HCT116 (cell line): ENCODE results near the gene PCSK2. TPM values are rescaled to one million over a fixed set of nuclear protein-coding genes. Genes with fewer than 3 reads are reported as not detected.

ENCODE experiments used
- ATAC-seq: fragments of 200-7000 bp; cut with Tn5 transposase; 2 replicates; pipeline ENCODE4 v1.9.1; 2020; ENCODE audit warnings: mild to moderate bottlenecking, moderate library complexity
- BruUV-seq: library from RNA; stranded (reverse); fragments of 400-500 nt; replicated peaks from 2 replicates; lab custom pipeline; 2021; lab: Mats Ljungman, UMichigan
- CTCF ChIA-PET: fragments of 300-600 bp; sonication (Branson Sonifier 250); formaldehyde crosslinking; loops from one replicate; lab custom pipeline; 2021; ENCODE audit warnings: antibody characterized with exemption; lab: Charles Lee
- POLR2A ChIA-PET: fragments of 300-600, 350-600 bp; sonication (Branson Sonifier 250); formaldehyde crosslinking; loops from one replicate; lab custom pipeline; 2021; ENCODE audit warnings: antibody characterized with exemption; lab: Charles Lee
- RAD21 ChIA-PET, 2 experiments: fragments of 300-600 bp; sonication (Branson Sonifier 250); formaldehyde crosslinking; loops; one replicate each; lab custom pipeline; 2023; ENCODE audit warnings: low total read pairs in 2 of 2; ENCODE audit not compliant: uncharacterized antibody in 2 of 2, unreplicated experiment in 2 of 2, low non-redundant PET in 1 of 2; lab: Charles Lee
- DNase-seq: peaks from one replicate; pipeline ENCODE4 v3.0.0-alpha.2; 2010; ENCODE audit warnings: low read depth, low spot score
- H2AFZ ChIP-seq: fragments of 200-600 bp; shearing (Covaris generic), sonication (generic); 2 replicates; pipeline ENCODE4 v1.6.1; 2017; ENCODE audit warnings: low read depth, mixed run types, mixed read lengths, antibody characterized with exemption, low read length; ENCODE audit not compliant: poor library complexity, severe bottlenecking
- H3K27ac ChIP-seq: 2 replicates; pipeline ENCODE4 v1.5.1; 2012; ENCODE audit warnings: low read depth, low read length
- H3K27me3 ChIP-seq: fragments of 200-600 bp; sonication (generic); 2 replicates; pipeline ENCODE4 v1.6.1; 2016; ENCODE audit warnings: mixed run types, low read length, mixed read lengths; ENCODE audit not compliant: insufficient read depth
- H3K36me3 ChIP-seq, 2 experiments: fragments of 200-500 bp in 1 of 2; fragments of 200-600 bp in 1 of 2; sonication (Bioruptor generic) in 1 of 2; sonication (generic) in 1 of 2; 2 replicates each; pipeline versions ENCODE4 v1.5.1 to v1.6.1; 2014 to 2016; ENCODE audit warnings: low read length in 2 of 2, inconsistent platforms in 1 of 2, mixed read lengths in 1 of 2, mixed run types in 1 of 2; ENCODE audit not compliant: insufficient read depth in 2 of 2, control insufficient read depth in 1 of 2
- H3K4me1 ChIP-seq, 2 experiments: fragments of 200-600 bp in 1 of 2; sonication (generic) in 1 of 2; 2 replicates each; pipeline versions ENCODE4 v1.5.1 to v1.6.1; 2012 to 2017; ENCODE audit warnings: low read length in 2 of 2, inconsistent platforms in 1 of 2, mild to moderate bottlenecking in 1 of 2, mixed read lengths in 1 of 2, mixed run types in 1 of 2, moderate library complexity in 1 of 2; ENCODE audit not compliant: insufficient read depth in 2 of 2, control insufficient read depth in 1 of 2
- H3K4me2 ChIP-seq: fragments of 200-600 bp; sonication (generic); 2 replicates; pipeline ENCODE4 v1.6.1; 2017; ENCODE audit warnings: mixed run types, low read length, mixed read lengths
- H3K4me3 ChIP-seq, 2 experiments: fragments of 200-600 bp in 1 of 2; sonication (generic) in 1 of 2; replicated peaks in 1 of 2; 2 replicates each; pipeline ENCODE4 v1.5.1; 2011 to 2016; ENCODE audit warnings: low read length in 2 of 2, control low read depth in 1 of 2, low read depth in 1 of 2, mild to moderate bottlenecking in 1 of 2, mixed read lengths in 1 of 2, mixed run types in 1 of 2
- H3K79me2 ChIP-seq: fragments of 200-600 bp; sonication (generic); 2 replicates; pipeline ENCODE4 v1.6.1; 2017; ENCODE audit warnings: mild to moderate bottlenecking, mixed run types, low read length, moderate library complexity, mixed read lengths; ENCODE audit not compliant: insufficient read depth
- H3K9ac ChIP-seq: fragments of 200-600 bp; sonication (generic); 2 replicates; pipeline ENCODE4 v1.6.1; 2016; ENCODE audit warnings: low read length, mixed read lengths
- H3K9me2 ChIP-seq: fragments of 200-600 bp; sonication (generic), shearing (Covaris generic); 2 replicates; pipeline ENCODE4 v1.6.1; 2017; ENCODE audit warnings: mixed run types, mild to moderate bottlenecking, moderate library complexity; ENCODE audit not compliant: insufficient read depth
- H3K9me3 ChIP-seq, 2 experiments: fragments of 200-500 bp in 1 of 2; fragments of 200-600 bp in 1 of 2; sonication (Bioruptor generic) in 1 of 2; sonication (generic) in 1 of 2; 2 replicates each; pipeline ENCODE4 v1.6.1; 2014 to 2017; ENCODE audit warnings: low read length in 2 of 2, mixed read lengths in 2 of 2, inconsistent platforms in 1 of 2, low read depth in 1 of 2, mild to moderate bottlenecking in 1 of 2, mixed run types in 1 of 2, moderate library complexity in 1 of 2; ENCODE audit not compliant: control insufficient read depth in 1 of 2, insufficient read depth in 1 of 2
- H4K20me1 ChIP-seq: fragments of 200-600 bp; sonication (generic), shearing (Covaris generic); 2 replicates; pipeline ENCODE4 v1.6.1; 2017; ENCODE audit warnings: mixed run types, mild to moderate bottlenecking, moderate library complexity; ENCODE audit not compliant: insufficient read depth
- CBX3 ChIP-seq: IDR thresholded peaks from 2 replicates; pipeline ENCODE4 v1.6.1; 2012; ENCODE audit warnings: low read depth
- CEBPB ChIP-seq: IDR thresholded peaks from 2 replicates; pipeline ENCODE4 v1.6.1; 2012; ENCODE audit warnings: low read depth
- EGR1 ChIP-seq: IDR thresholded peaks from 2 replicates; pipeline ENCODE4 v1.6.1; 2012; ENCODE audit warnings: low read depth
- EZH2phosphoT487 ChIP-seq: fragments of 200-600 bp; IDR thresholded peaks from 2 replicates; pipeline ENCODE4 v1.6.1; 2018; ENCODE audit warnings: antibody characterized with exemption, borderline replicate concordance
- FOSL1 ChIP-seq: IDR thresholded peaks from 2 replicates; pipeline ENCODE4 v1.6.1; 2012; ENCODE audit warnings: low read depth
- POLR2AphosphoS5 ChIP-seq: IDR thresholded peaks from 2 replicates; pipeline ENCODE4 v1.6.1; 2011; ENCODE audit warnings: mild to moderate bottlenecking, low read depth, low read length, moderate library complexity
- RAD21 ChIP-seq: IDR thresholded peaks from 2 replicates; pipeline ENCODE4 v1.6.1; 2012; ENCODE audit warnings: low read depth, mild to moderate bottlenecking
- SIN3A ChIP-seq: IDR thresholded peaks from 2 replicates; pipeline ENCODE4 v1.6.1; 2012; ENCODE audit warnings: low read depth
- SP1 ChIP-seq: IDR thresholded peaks from 2 replicates; pipeline ENCODE4 v1.6.1; 2012; ENCODE audit warnings: low read depth
- SRF ChIP-seq: IDR thresholded peaks from 2 replicates; pipeline ENCODE4 v1.6.1; 2012; ENCODE audit warnings: low read depth
- TCF7L2 ChIP-seq: IDR thresholded peaks from 2 replicates; pipeline ENCODE4 v1.7.0; 2011; ENCODE audit warnings: borderline replicate concordance, inconsistent platforms; ENCODE audit not compliant: insufficient read depth, insufficient read length; ENCODE audit errors: extremely low read depth
- YY1 ChIP-seq: IDR thresholded peaks from 2 replicates; pipeline ENCODE4 v1.6.1; 2011; ENCODE audit warnings: low read length, low read depth, moderate library complexity, mild to moderate bottlenecking; ENCODE audit not compliant: insufficient replicate concordance; ENCODE audit errors: extremely low read depth
- ZNF274 ChIP-seq: fragments of 200-500 bp; sonication (Bioruptor generic); IDR thresholded peaks from 2 replicates; pipeline ENCODE4 v1.6.1; 2014; ENCODE audit warnings: mild to moderate bottlenecking, low read depth, low read length, inconsistent platforms
- intact Hi-C: fragments of 100-400 bp; cut with micrococcal nuclease; formaldehyde crosslinking; loops from 2 replicates; pipeline ENCODE4 v1.10.0; 2022
- total RNA-seq: library from RNA; stranded (reverse); gene quantifications from one replicate; pipeline ENCODE4 v1.2.1, GENCODE V29; 2021; ENCODE audit not compliant: unreplicated experiment
- TF ChIP-seq, protein P1 (sequence below): IDR thresholded peaks from 2 replicates; pipeline ENCODE4 v1.6.1; 2011; ENCODE audit warnings: mild to moderate bottlenecking, low read length, moderate library complexity; ENCODE audit not compliant: insufficient replicate concordance; ENCODE audit errors: extremely low read depth
- TF ChIP-seq, protein P2 (sequence below): IDR thresholded peaks from 2 replicates; pipeline ENCODE4 v1.6.1; 2012

Gene PCSK2
- total RNA-seq, 1 experiment from 2014 or later, result not detected

DNA sequence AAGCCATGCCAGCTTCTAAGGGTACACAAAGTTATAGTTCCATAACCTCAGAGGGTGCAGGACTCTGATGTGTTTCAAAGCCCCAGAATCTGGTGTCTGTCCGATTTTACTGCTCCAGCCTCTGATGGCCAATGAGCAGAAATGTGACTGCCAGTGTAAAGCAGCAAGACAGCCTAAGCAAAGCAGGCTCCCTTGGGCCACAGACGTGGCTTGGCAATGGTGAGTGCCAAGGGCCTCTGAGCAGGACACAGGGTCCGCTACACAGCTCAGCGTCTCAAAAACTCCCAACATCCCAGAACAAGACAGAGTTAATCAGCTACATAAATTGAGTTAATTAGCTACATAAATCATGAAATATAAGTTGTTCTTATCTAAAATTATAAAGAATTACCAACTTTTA, 69.2 kb downstream of the PCSK2 start:
- intact Hi-C loops, result no loop called here
- no peaks in the 10 kb centered on the region for H4K20me1 ChIP-seq
- no peak overlapping the region for H3K27ac ChIP-seq
- no peak overlapping the region for H3K4me3 ChIP-seq
- H3K9me2 ChIP-seq, result no peaks in the 10 kb centered on the region
- H3K79me2 ChIP-seq, result no peaks in the 10 kb centered on the region
- no peaks in the 10 kb centered on the region for H3K36me3 ChIP-seq
- 0 out of 4 replicates have a peak, but pooled peaks cover 0 to 3% of the 10 kb centered on the region in 2 experiments for H3K4me1 ChIP-seq
- no peak for ATAC-seq
- no peak overlapping the region for H3K9ac ChIP-seq
- DNase-seq, result no peak
- peaks cover 9% of the 10 kb centered on the region; the same call in 1 of the 2 replicates for H3K27me3 ChIP-seq
- no peak overlapping the region for H2AFZ ChIP-seq
- RAD21 ChIA-PET, result no interaction called here
- BruUV-seq, result no TSS peak
- TF ChIP-seq FOSL1 (no peak), YY1 (no peak), ZNF274 (no peak), SP1 (no peak), EGR1 (no peak), EZH2phosphoT487 (no peak), SIN3A (no peak), POLR2AphosphoS5 (no peak)
- CTCF ChIA-PET, result no interaction called here
- POLR2A ChIA-PET, result interaction anchor here (0.6 kb wide), 1 partner anchor 361 kb away, joined by 4 read pairs; no protein-coding TSS in a partner anchor
- H3K9me3 ChIP-seq, result no peaks in the 10 kb centered on the region
- H3K4me2 ChIP-seq, result no peak overlapping the region

- Histone ChIP-seq H3K36me3 (no peaks in the 10 kb centered on the region), H3K79me2 (no peaks in the 10 kb centered on the region), H3K27ac (no peak overlapping the region), H3K4me2 (no peak overlapping the region), H2AFZ (no peak overlapping the region), H3K4me3 (no peak overlapping the region), H3K9me3 (no peaks in the 10 kb centered on the region), H3K9ac (no peak overlapping the region), H3K9me2 (no peaks in the 10 kb centered on the region), H4K20me1 (no peaks in the 10 kb centered on the region), H3K4me1 (0 out of 4 replicates have a peak, but pooled peaks cover 0 to 3% of the 10 kb centered on the region in 2 experiments), H3K27me3 (peaks cover 9% of the 10 kb centered on the region; the same call in 1 of the 2 replicates)
- no TSS peak for BruUV-seq
- RAD21 ChIA-PET, result no interaction called here
- POLR2A ChIA-PET, result no interaction called here
- CTCF ChIA-PET, result interaction anchor here (0.9 kb wide), 1 partner anchor 494 kb away, joined by 3 read pairs; no protein-coding TSS in a partner anchor
- no peak for DNase-seq
- no peak for ATAC-seq
- intact Hi-C loops, result no loop called here
- TF ChIP-seq, protein P1, sequence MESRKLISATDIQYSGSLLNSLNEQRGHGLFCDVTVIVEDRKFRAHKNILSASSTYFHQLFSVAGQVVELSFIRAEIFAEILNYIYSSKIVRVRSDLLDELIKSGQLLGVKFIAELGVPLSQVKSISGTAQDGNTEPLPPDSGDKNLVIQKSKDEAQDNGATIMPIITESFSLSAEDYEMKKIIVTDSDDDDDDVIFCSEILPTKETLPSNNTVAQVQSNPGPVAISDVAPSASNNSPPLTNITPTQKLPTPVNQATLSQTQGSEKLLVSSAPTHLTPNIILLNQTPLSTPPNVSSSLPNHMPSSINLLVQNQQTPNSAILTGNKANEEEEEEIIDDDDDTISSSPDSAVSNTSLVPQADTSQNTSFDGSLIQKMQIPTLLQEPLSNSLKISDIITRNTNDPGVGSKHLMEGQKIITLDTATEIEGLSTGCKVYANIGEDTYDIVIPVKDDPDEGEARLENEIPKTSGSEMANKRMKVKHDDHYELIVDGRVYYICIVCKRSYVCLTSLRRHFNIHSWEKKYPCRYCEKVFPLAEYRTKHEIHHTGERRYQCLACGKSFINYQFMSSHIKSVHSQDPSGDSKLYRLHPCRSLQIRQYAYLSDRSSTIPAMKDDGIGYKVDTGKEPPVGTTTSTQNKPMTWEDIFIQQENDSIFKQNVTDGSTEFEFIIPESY, result no peak
- TF ChIP-seq, protein P2, sequence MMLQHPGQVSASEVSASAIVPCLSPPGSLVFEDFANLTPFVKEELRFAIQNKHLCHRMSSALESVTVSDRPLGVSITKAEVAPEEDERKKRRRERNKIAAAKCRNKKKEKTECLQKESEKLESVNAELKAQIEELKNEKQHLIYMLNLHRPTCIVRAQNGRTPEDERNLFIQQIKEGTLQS, result no peak
- TF ChIP-seq POLR2AphosphoS5 (no peak), SRF (no peak), SP1 (no peak), CEBPB (no peak), EGR1 (no peak), FOSL1 (no peak), TCF7L2 (no peak), CBX3 (no peak), RAD21 (no peak), SIN3A (no peak)
Measured at GRCh38 chr20:17298171-17298570, 71.3 kb downstream of the PCSK2 start.
